ENCODE data around the gene PDXDC1.
"Not testable (repeated sequence)": the region's sequence is repeated elsewhere in the genome, so short reads cannot be mapped to it uniquely, and the experiment has no call there.

Gene PDXDC1

GRCh38 chr16:15145418-15146263, 170.8 kb downstream of the PDXDC1 start:
- not testable (repeated sequence) for H3K27me3 ChIP-seq (ENCODE audit: control insufficient read depth, insufficient read depth, low read length); H3K36me3 ChIP-seq (ENCODE audit: control insufficient read depth, insufficient read depth, low read length); H3K9ac ChIP-seq (ENCODE audit: low read length)
- peak overlapping the region; percentile 13 for H3K4me3 ChIP-seq (ENCODE audit: low read length)
- peaks cover 37% of the 10 kb centered on the region for H3K4me1 ChIP-seq (ENCODE audit: control insufficient read depth, insufficient read depth, low read length)
- H3K27ac ChIP-seq (ENCODE audit: low read depth, low read length): peak overlapping the region; percentile 94

GRCh38 chr16:15146264-15146662, 171.4 kb downstream of the PDXDC1 start:
- H3K27me3 ChIP-seq (ENCODE audit: control insufficient read depth, insufficient read depth, low read length); H3K36me3 ChIP-seq (ENCODE audit: control insufficient read depth, insufficient read depth, low read length); H3K9ac ChIP-seq (ENCODE audit: low read length): not testable (repeated sequence)
- Histone ChIP-seq H3K27ac (ENCODE audit: low read depth, low read length) (peak overlapping the region; percentile 94), H3K4me3 (ENCODE audit: low read length) (peak overlapping the region; percentile 13), H3K4me1 (ENCODE audit: control insufficient read depth, insufficient read depth, low read length) (peaks cover 34% of the 10 kb centered on the region)

GRCh38 chr16:15148831-15149230, 174.0 kb downstream of the PDXDC1 start:
- peaks cover 15% of the 10 kb centered on the region for H3K4me1 ChIP-seq (ENCODE audit: control insufficient read depth, insufficient read depth, low read length)
- H3K27me3 ChIP-seq (ENCODE audit: control insufficient read depth, insufficient read depth, low read length): not testable (repeated sequence)

GRCh38 chr16:15149260-15149659, 174.4 kb downstream of the PDXDC1 start:
- not testable (repeated sequence) for H3K27me3 ChIP-seq (ENCODE audit: control insufficient read depth, insufficient read depth, low read length); H3K27ac ChIP-seq (ENCODE audit: low read depth, low read length); H3K4me3 ChIP-seq (ENCODE audit: low read length); H3K9ac ChIP-seq (ENCODE audit: low read length); H3K36me3 ChIP-seq (ENCODE audit: control insufficient read depth, insufficient read depth, low read length)
- peaks cover 15% of the 10 kb centered on the region for H3K4me1 ChIP-seq (ENCODE audit: control insufficient read depth, insufficient read depth, low read length)

More at GRCh38 chr16:15148831-15149230, 174.0 kb downstream of the PDXDC1 start:
- H3K4me3 ChIP-seq (ENCODE audit: low read length); H3K9ac ChIP-seq (ENCODE audit: low read length); H3K27ac ChIP-seq (ENCODE audit: low read depth, low read length); H3K36me3 ChIP-seq (ENCODE audit: control insufficient read depth, insufficient read depth, low read length): not testable (repeated sequence)

- Histone ChIP-seq H3K4me3 (ENCODE audit: low read length) (peak overlapping the region; percentile 51), H3K27ac (ENCODE audit: low read depth, low read length) (peak overlapping the region; percentile 40)
- not testable (repeated sequence) for H3K4me1 ChIP-seq (ENCODE audit: control insufficient read depth, insufficient read depth, low read length); H3K27me3 ChIP-seq (ENCODE audit: control insufficient read depth, insufficient read depth, low read length); H3K9ac ChIP-seq (ENCODE audit: low read length); H3K36me3 ChIP-seq (ENCODE audit: control insufficient read depth, insufficient read depth, low read length)
These were observed 179.2 kb downstream of the PDXDC1 start for GRCh38 chr16:15154005-15154404.

GRCh38 chr16:15154650-15155562, 180.1 kb downstream of the PDXDC1 start:
- not testable (repeated sequence) for H3K36me3 ChIP-seq (ENCODE audit: control insufficient read depth, insufficient read depth, low read length); H3K9ac ChIP-seq (ENCODE audit: low read length); H3K4me1 ChIP-seq (ENCODE audit: control insufficient read depth, insufficient read depth, low read length); H3K27me3 ChIP-seq (ENCODE audit: control insufficient read depth, insufficient read depth, low read length)
- H3K4me3 ChIP-seq (ENCODE audit: low read length): peak overlapping the region; percentile 46
- peak overlapping the region; percentile 51 for H3K27ac ChIP-seq (ENCODE audit: low read depth, low read length)

GRCh38 chr16:15157644-15158043, 182.8 kb downstream of the PDXDC1 start:
- H3K27me3 ChIP-seq (ENCODE audit: control insufficient read depth, insufficient read depth, low read length); H3K9ac ChIP-seq (ENCODE audit: low read length); H3K4me3 ChIP-seq (ENCODE audit: low read length); H3K27ac ChIP-seq (ENCODE audit: low read depth, low read length); H3K36me3 ChIP-seq (ENCODE audit: control insufficient read depth, insufficient read depth, low read length); H3K4me1 ChIP-seq (ENCODE audit: control insufficient read depth, insufficient read depth, low read length): not testable (repeated sequence)

GRCh38 chr16:15159671-15160070, 184.8 kb downstream of the PDXDC1 start:
- H3K36me3 ChIP-seq (ENCODE audit: control insufficient read depth, insufficient read depth, low read length); H3K4me1 ChIP-seq (ENCODE audit: control insufficient read depth, insufficient read depth, low read length); H3K9ac ChIP-seq (ENCODE audit: low read length); H3K27ac ChIP-seq (ENCODE audit: low read depth, low read length); H3K4me3 ChIP-seq (ENCODE audit: low read length); H3K27me3 ChIP-seq (ENCODE audit: control insufficient read depth, insufficient read depth, low read length): not testable (repeated sequence)

GRCh38 chr16:15160571-15160970, 185.7 kb downstream of the PDXDC1 start:
- H3K4me1 ChIP-seq (ENCODE audit: control insufficient read depth, insufficient read depth, low read length); H3K27me3 ChIP-seq (ENCODE audit: control insufficient read depth, insufficient read depth, low read length); H3K4me3 ChIP-seq (ENCODE audit: low read length); H3K27ac ChIP-seq (ENCODE audit: low read depth, low read length); H3K36me3 ChIP-seq (ENCODE audit: control insufficient read depth, insufficient read depth, low read length); H3K9ac ChIP-seq (ENCODE audit: low read length): not testable (repeated sequence)

- H3K27ac ChIP-seq (ENCODE audit: low read depth, low read length); H3K36me3 ChIP-seq (ENCODE audit: control insufficient read depth, insufficient read depth, low read length); H3K4me1 ChIP-seq (ENCODE audit: control insufficient read depth, insufficient read depth, low read length); H3K9ac ChIP-seq (ENCODE audit: low read length); H3K4me3 ChIP-seq (ENCODE audit: low read length); H3K27me3 ChIP-seq (ENCODE audit: control insufficient read depth, insufficient read depth, low read length): not testable (repeated sequence)
These were observed 188.2 kb downstream of the PDXDC1 start for GRCh38 chr16:15163055-15163454.

GRCh38 chr16:15166177-15166576, 191.4 kb downstream of the PDXDC1 start:
- not testable (repeated sequence) for H3K9ac ChIP-seq (ENCODE audit: low read length); H3K4me3 ChIP-seq (ENCODE audit: low read length); H3K27me3 ChIP-seq (ENCODE audit: control insufficient read depth, insufficient read depth, low read length); H3K36me3 ChIP-seq (ENCODE audit: control insufficient read depth, insufficient read depth, low read length); H3K27ac ChIP-seq (ENCODE audit: low read depth, low read length); H3K4me1 ChIP-seq (ENCODE audit: control insufficient read depth, insufficient read depth, low read length)

- not testable (repeated sequence) for H3K4me1 ChIP-seq (ENCODE audit: control insufficient read depth, insufficient read depth, low read length); H3K9ac ChIP-seq (ENCODE audit: low read length); H3K4me3 ChIP-seq (ENCODE audit: low read length); H3K27ac ChIP-seq (ENCODE audit: low read depth, low read length); H3K27me3 ChIP-seq (ENCODE audit: control insufficient read depth, insufficient read depth, low read length); H3K36me3 ChIP-seq (ENCODE audit: control insufficient read depth, insufficient read depth, low read length)
These were observed 193.5 kb downstream of the PDXDC1 start for GRCh38 chr16:15168303-15168702.
